Activated gamma-delta T cell (primary cell): Measurements from ENCODE around the gene S100Z.

Experiments
- DNase-seq: peaks from one replicate; lab custom pipeline; 2025; lab: John Stamatoyannopoulos, UW

Gene S100Z

DNA sequence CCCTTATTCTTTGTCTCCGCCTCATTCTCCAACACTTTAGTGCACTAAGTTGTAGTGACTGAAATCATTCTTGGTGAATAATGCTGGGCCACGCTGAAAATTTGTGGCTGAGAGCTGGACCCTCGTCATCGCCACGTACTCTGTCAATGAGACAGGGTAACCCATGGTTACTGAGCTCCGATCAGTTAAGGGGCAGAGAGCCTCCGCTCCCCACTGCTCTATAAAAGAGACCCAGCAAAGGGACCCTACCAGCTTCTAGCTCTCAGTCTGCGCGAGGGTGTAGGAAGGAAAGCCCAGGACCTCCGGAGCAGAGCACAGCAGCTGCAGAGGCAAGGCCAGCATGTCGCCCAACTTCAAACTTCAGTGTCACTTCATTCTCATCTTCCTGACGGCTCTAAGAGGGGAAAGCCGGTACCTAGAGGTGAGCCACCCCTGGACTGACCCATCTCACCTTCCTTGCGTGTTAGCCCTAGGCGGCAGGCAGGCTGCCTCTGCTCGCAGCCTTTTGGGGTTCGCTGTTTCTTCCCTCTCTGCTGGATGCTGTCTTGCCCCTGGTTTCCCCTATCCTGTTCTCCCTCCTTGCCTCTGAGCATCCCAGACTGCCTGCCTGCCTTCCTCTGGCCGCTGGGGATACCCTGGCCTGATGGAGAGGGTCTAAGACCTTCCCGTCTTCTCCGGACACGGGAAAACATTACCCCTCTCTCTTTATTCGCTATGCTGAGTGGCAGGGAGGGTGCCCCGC is 103.2 kb downstream of the S100Z start, which contains the start of gene CRHBP:
Gene CRHBP, plus strand, starts transcription at position 251 of the 742 bp plus-strand sequence. Its CDS starts 90 bp downstream, at position 341.
- DNase-seq, result no peak

GRCh38 chr5:76953551-76954382 is 104.0 kb downstream of the S100Z start:
- DNase-seq, result no peak

- DNase-seq, result no peak
These were observed 104.6 kb downstream of the S100Z start for GRCh38 chr5:76954383-76954763.

- no peak for DNase-seq
These were observed 106.2 kb downstream of the S100Z start for GRCh38 chr5:76956033-76956432.

DNA sequence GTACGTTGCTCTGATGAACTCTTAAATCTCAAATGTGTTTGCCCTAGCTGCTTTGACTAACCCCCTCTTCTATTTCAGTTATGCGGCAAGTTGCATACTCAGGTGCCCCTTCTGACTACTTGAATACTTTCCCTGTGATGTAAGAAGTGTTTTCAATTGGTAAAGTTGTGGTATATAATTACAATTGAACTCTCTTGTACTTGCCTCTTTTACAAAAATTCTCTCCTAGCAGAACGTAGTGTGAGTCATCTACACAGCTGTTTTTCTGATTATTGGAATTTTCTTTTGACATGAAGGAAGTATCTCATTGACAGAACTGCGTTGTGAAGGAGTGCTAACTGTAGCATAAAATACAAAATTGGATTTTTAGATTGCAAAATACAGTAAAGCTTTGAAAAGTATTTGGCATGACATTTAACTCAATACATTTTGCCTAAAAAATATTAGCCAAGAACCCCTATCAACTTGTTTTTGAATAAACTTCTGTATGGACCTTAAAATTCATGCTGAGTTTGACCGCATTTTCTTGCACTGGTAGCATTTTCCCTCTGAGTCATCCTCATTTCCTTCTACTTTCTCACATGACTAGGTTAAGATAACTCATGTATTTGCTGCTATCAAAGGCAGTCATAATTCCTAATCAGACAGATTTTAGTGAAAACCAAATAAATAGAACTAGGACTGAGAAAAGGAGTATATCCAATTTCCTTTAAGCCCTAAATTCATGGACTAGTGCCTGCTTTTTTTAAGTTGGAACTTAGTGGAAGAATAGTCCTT is 109.4 kb downstream of the S100Z start:
- DNase-seq, result no peak

- no peak for DNase-seq
These were observed 110.3 kb downstream of the S100Z start for GRCh38 chr5:76960004-76960625.

- no peak for DNase-seq
These were observed 114.2 kb downstream of the S100Z start for GRCh38 chr5:76964060-76964459.
